Tibial nerve (tissue), 4 donors: Measurements from ENCODE around the gene ADORA1. TPM values are rescaled to one million over a fixed set of nuclear protein-coding genes. Genes with fewer than 3 reads are reported as not detected.

Experiments used
- DNase-seq, 2 donors: peaks; one replicate each; pipeline ENCODE4 v3.0.0-alpha.2; 2019; ENCODE audit warnings: low spot score in 2 of 2
- H3K27ac ChIP-seq, 4 donors: fragments of 200-600 bp; sonication (generic) in 3 of 4; one replicate each; pipeline ENCODE4 v1.5.1; 2017 to 2019; ENCODE audit warnings: mild to moderate bottlenecking in 1 of 4
- H3K27me3 ChIP-seq, 2 donors: fragments of 200-600 bp; sonication (generic) in 1 of 2; one replicate each; pipeline versions ENCODE4 v1.5.1 to v1.6.0; 2017 to 2019
- H3K36me3 ChIP-seq, 3 donors: fragments of 200-600 bp; sonication (generic); one replicate each; pipeline ENCODE4 v1.5.1; 2018 to 2019
- H3K4me1 ChIP-seq, 4 donors: fragments of 200-600 bp; sonication (generic) in 3 of 4; one replicate each; pipeline ENCODE4 v1.5.1; 2017 to 2019
- H3K4me3 ChIP-seq, 4 donors: fragments of 200-600 bp; sonication (generic) in 3 of 4; one replicate each; pipeline ENCODE4 v1.5.1; 2017 to 2019; ENCODE audit warnings: mild to moderate bottlenecking in 1 of 4, moderate library complexity in 1 of 4
- H3K9me3 ChIP-seq, 4 donors: fragments of 200-600 bp; sonication (generic) in 3 of 4; one replicate each; pipeline ENCODE4 v1.5.1; 2017 to 2019
- EP300 ChIP-seq, 2 donors: sonication (generic); formaldehyde crosslinking; IDR thresholded peaks; one replicate each; pipeline ENCODE4 v1.6.1; 2017; ENCODE audit warnings: antibody characterized with exemption in 2 of 2, mild to moderate bottlenecking in 1 of 2
- POLR2A ChIP-seq, 2 donors: fragments of 450-650 bp; IDR thresholded peaks; one replicate each; pipeline ENCODE4 v1.6.1; 2017; ENCODE audit warnings: antibody characterized with exemption in 2 of 2, mild to moderate bottlenecking in 2 of 2, moderate library complexity in 2 of 2
- WGBS, 2 donors: methylation state at CpG; one replicate each; pipeline ENCODE4 v1.1.5; 2018; 5-methylcytosine and 5-hydroxymethylcytosine counted together
- total RNA-seq, 4 donors: library from RNA; depleted of rRNA; stranded (reverse); fragments of >200 nt; gene quantifications; one replicate each; pipeline ENCODE4 v1.1.0, GENCODE V29; 2016
- TF ChIP-seq, protein P1 (sequence below), 5 experiments: fragments of 200-600 bp in 3 of 5; fragments of 450-650 bp in 2 of 5; sonication (generic) in 3 of 5; IDR thresholded peaks; one replicate each; pipeline ENCODE4 v1.5.1; 2016 to 2019; ENCODE audit warnings: antibody characterized with exemption in 5 of 5, mild to moderate bottlenecking in 3 of 5, moderate library complexity in 2 of 5

The ADORA1 gene
- total RNA-seq, 4 donors from 2014 or later, result 0.30 to 2.2 (median 0.96) TPM

DNA sequence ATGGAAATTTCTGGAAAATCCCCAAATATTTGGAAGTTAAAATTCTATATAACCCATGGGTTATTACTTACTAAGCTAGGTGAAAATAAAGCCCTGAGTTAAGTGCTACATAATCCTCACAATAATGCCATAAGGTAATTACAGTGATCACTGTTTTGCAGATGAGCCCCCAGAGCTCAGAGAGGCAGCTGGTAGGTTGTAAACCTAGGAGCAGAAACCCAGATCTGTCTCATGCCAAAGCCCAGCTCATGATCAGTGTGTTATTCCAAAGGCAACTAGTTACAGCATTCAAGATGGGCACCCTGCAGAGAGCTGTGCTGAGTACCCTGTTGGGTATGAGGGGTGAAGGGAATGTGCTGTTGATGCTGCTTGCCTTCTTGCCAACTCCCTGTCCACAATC lies 31.0 kb upstream of the ADORA1 start:
- no peak for DNase-seq
- Histone ChIP-seq H3K9me3 (peaks cover 0 to 21% (median 5%) of the 10 kb centered on the region in 4 donors), H3K4me3 (no peak overlapping the region), H3K36me3 (no peaks in the 10 kb centered on the region), H3K27ac (no peak overlapping the region), H3K27me3 (no peaks in the 10 kb centered on the region), H3K4me1 (no peaks in the 10 kb centered on the region)
- TF ChIP-seq, protein P1, sequence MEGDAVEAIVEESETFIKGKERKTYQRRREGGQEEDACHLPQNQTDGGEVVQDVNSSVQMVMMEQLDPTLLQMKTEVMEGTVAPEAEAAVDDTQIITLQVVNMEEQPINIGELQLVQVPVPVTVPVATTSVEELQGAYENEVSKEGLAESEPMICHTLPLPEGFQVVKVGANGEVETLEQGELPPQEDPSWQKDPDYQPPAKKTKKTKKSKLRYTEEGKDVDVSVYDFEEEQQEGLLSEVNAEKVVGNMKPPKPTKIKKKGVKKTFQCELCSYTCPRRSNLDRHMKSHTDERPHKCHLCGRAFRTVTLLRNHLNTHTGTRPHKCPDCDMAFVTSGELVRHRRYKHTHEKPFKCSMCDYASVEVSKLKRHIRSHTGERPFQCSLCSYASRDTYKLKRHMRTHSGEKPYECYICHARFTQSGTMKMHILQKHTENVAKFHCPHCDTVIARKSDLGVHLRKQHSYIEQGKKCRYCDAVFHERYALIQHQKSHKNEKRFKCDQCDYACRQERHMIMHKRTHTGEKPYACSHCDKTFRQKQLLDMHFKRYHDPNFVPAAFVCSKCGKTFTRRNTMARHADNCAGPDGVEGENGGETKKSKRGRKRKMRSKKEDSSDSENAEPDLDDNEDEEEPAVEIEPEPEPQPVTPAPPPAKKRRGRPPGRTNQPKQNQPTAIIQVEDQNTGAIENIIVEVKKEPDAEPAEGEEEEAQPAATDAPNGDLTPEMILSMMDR (IDR thresholded peaks at IDR 0.05), result no peak
- TF ChIP-seq EP300 (IDR thresholded peaks at IDR 0.05) (no peak), POLR2A (IDR thresholded peaks at IDR 0.05) (no peak)

DNA sequence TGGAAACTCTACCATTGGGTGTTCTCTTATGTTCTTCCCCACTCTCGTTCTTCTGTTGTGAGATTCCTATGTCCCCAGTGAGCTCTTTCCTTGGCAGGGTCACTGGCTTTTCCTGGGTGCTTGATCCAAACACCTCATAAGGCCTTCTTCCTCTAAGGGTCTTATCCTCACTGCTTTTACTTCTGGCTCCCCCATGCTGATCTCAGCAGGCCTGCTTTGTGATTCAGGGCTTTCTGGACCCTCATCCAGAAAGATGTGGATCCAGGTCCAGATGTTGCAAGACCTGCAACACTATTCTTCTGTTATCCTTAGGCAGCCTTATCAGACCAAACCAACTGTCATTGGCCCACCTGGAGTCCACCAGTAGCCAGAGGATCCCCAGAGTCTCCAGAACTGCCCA lies 30.5 kb upstream of the ADORA1 start:
- TF ChIP-seq POLR2A (IDR thresholded peaks at IDR 0.05), result no peak
- TF ChIP-seq, protein P1 (IDR thresholded peaks at IDR 0.05), result no peak
- no peak for TF ChIP-seq EP300 (IDR thresholded peaks at IDR 0.05)
- Histone ChIP-seq H3K4me1 (peaks cover 0 to under 1% (median 0%) of the 10 kb centered on the region in 4 donors), H3K4me3 (no peak overlapping the region), H3K36me3 (no peaks in the 10 kb centered on the region), H3K9me3 (peaks cover 0 to 21% (median 5%) of the 10 kb centered on the region in 4 donors), H3K27me3 (no peaks in the 10 kb centered on the region), H3K27ac (no peak overlapping the region)
- DNase-seq, result no peak
- 71 to 76% methylated on average over 1 of the region's 1 CpG for WGBS, 2 donors

DNA sequence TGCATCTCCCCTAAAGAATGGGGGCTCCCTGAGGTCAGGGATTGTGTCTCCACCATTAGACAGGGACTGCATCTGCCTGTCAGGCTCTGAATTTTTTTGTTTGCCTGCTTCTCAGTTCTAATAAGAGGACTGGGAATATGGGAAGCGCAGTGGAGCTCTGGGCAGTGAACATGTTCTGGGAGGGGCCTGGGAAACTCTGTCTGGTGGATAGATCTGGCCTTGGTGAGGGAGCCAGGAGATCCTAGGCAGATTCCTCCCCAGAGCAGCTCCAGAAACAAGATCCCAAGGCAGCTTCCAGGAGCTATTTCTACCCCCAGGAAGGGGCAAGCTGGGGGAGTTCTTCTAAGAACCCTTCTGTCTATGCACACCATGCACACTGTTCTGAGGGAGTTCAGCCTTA lies 29.1 kb upstream of the ADORA1 start:
- Histone ChIP-seq H3K9me3 (peaks cover 0 to 21% (median 5%) of the 10 kb centered on the region in 4 donors), H3K27me3 (no peaks in the 10 kb centered on the region), H3K4me1 (peaks cover 0 to 3% (median 0%) of the 10 kb centered on the region in 4 donors), H3K27ac (no peak overlapping the region), H3K36me3 (no peaks in the 10 kb centered on the region), H3K4me3 (no peak overlapping the region)
- no peak for TF ChIP-seq EP300 (IDR thresholded peaks at IDR 0.05)
- no peak for TF ChIP-seq POLR2A (IDR thresholded peaks at IDR 0.05)
- TF ChIP-seq, protein P1 (IDR thresholded peaks at IDR 0.05), result no peak
- no peak for DNase-seq
- WGBS, 2 donors, result 71 to 83% methylated on average over 1 of the region's 1 CpG

DNA sequence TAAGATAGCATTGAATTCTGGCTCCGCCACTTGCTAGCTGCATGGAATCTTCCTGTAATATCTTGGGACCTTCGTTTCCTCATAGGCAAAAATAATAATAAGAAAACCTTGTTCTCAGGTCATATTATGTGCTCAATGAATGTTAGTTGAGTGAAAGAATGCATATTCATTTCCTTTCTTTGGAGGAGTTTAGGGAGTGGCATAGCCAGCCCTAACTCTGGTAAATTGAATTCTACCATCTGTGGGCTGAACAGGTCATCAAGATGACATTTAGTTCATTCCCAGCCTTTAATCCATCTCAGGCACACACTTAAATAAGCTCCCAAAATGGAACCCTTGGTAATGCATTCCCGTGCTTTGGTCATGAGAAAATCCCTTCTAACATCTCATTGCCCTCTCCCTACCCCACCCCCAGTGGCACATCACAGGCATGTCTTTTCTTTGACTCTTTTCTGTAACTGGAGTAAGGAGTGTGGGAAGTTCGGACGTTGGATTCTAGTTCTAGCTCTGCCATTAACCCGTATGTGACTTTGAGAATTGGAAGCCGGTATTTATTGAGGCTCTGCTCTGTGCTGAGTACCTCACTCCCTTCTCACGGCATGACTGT lies 28.5 kb upstream of the ADORA1 start:
- 71% methylated on average over 8 of the region's 8 CpGs for WGBS, 2 donors

More for the DNA sequence above, 28.5 kb upstream of the ADORA1 start:
- Histone ChIP-seq H3K4me3 (no peak overlapping the region), H3K4me1 (peaks cover 0 to 3% (median 0%) of the 10 kb centered on the region in 4 donors), H3K27ac (no peak overlapping the region), H3K36me3 (no peaks in the 10 kb centered on the region), H3K9me3 (peaks cover 0 to 21% (median 5%) of the 10 kb centered on the region in 4 donors), H3K27me3 (no peaks in the 10 kb centered on the region)
- DNase-seq, result no peak
- TF ChIP-seq EP300 (IDR thresholded peaks at IDR 0.05) (no peak), POLR2A (IDR thresholded peaks at IDR 0.05) (no peak)
- TF ChIP-seq, protein P1 (IDR thresholded peaks at IDR 0.05), result no peak
